Measurements from ENCODE around the gene PTN. TPM values are rescaled to one million over a fixed set of nuclear protein-coding genes. Genes with fewer than 3 reads are reported as not detected.
"Not testable (repeated sequence)": the region's sequence is repeated elsewhere in the genome, so short reads cannot be mapped to it uniquely, and the experiment has no call there.

The PTN gene
- total and polyA plus RNA-seq, 10 of the 15 experiments (the other 5 are each of a cell fraction or from before 2014, with no cell fraction given): 0.09 to 1.2 (median 0.13) TPM; not detected in 7

GRCh38 chr7:137265480-137265879 lies 78.1 kb downstream of the PTN start:
- CTCF ChIA-PET; SMC1A ChIA-PET (ENCODE audit: uncharacterized antibody, unreplicated experiment); FAIRE-seq; intact Hi-C loops (cut with micrococcal nuclease; ENCODE audit: unreplicated experiment); ATAC-seq; H2AFZ ChIP-seq (ENCODE audit: control insufficient read depth, low read depth, low read length); H3K4me2 ChIP-seq (ENCODE audit: control insufficient read depth, insufficient read depth); H3K4me1 ChIP-seq (ENCODE audit: control insufficient read depth, insufficient read depth, low read length); in situ Hi-C loops (cut with MboI); BruUV-seq (replicated peaks); H3K36me3 ChIP-seq (ENCODE audit: control insufficient read depth in 2 of 2, insufficient read depth in 2 of 2, low read length in 1 of 2); H3K79me2 ChIP-seq (ENCODE audit: control insufficient read depth, insufficient read depth, low read length); DNase-seq (ENCODE audit: low read depth, low spot score); H3K27ac ChIP-seq (ENCODE audit: control insufficient read depth, insufficient read depth); H4K20me1 ChIP-seq (ENCODE audit: control insufficient read depth, insufficient read depth); H3K4me3 ChIP-seq; H3K9ac ChIP-seq (ENCODE audit: control insufficient read depth, insufficient read depth, low read length); POLR2A ChIA-PET; RAD21 ChIA-PET (ENCODE audit: unreplicated experiment); H3K27me3 ChIP-seq (replicated peaks in 1 of 2; ENCODE audit: control insufficient read depth in 2 of 2, insufficient read depth in 2 of 2, low read length in 1 of 2); H3K9me3 ChIP-seq (replicated peaks; ENCODE audit: control insufficient read depth, insufficient read depth, low read length): not testable (repeated sequence)
- 37% methylated on average over 7 of the region's 7 CpGs for WGBS (ENCODE audit: insufficient coverage, insufficient replicate concordance, low lambda C conversion rate, missing lambda C conversion rate)

- no TSS peak for BruUV-seq (replicated peaks)
- in situ Hi-C loops (cut with MboI) (no loop called here), intact Hi-C loops (cut with micrococcal nuclease; ENCODE audit: unreplicated experiment) (no loop called here)
- H3K27ac ChIP-seq (ENCODE audit: control insufficient read depth, insufficient read depth): no peak overlapping the region
- TF ChIP-seq ATF3 (IDR thresholded peaks at IDR 0.05; ENCODE audit: borderline replicate concordance, extremely low read depth, low read depth, low read length) (no peak), SMARCA5 (IDR thresholded peaks at IDR 0.05) (no peak), TCF7 (IDR thresholded peaks at IDR 0.05; ENCODE audit: borderline replicate concordance) (no peak), RBBP5 (conservative IDR thresholded peaks at IDR 0.05) (no peak), YY1 (IDR thresholded peaks at IDR 0.05; ENCODE audit: low read depth, low read length) (no peak), POLR2A (IDR thresholded peaks at IDR 0.05; ENCODE audit: low read depth, low read length) (no peak), ELK1 (IDR thresholded peaks at IDR 0.05; ENCODE audit: low read depth, low read length) (no peak)
- no peaks in the 10 kb centered on the region for H3K36me3 ChIP-seq (ENCODE audit: control insufficient read depth in 2 of 2, insufficient read depth in 2 of 2, low read length in 1 of 2)
- FAIRE-seq: no peak
- no peak overlapping the region for H3K4me3 ChIP-seq
- H3K27me3 ChIP-seq (replicated peaks in 1 of 2; ENCODE audit: control insufficient read depth in 2 of 2, insufficient read depth in 2 of 2, low read length in 1 of 2): no peaks in the 10 kb centered on the region
- no peaks in the 10 kb centered on the region for H3K9me3 ChIP-seq (replicated peaks; ENCODE audit: control insufficient read depth, insufficient read depth, low read length)
- H2AFZ ChIP-seq (ENCODE audit: control insufficient read depth, low read depth, low read length): no peak overlapping the region
- CTCF ChIA-PET: no interaction called here
- no peak for DNase-seq (ENCODE audit: low read depth, low spot score)
- SMC1A ChIA-PET (ENCODE audit: uncharacterized antibody, unreplicated experiment): no interaction called here
- H3K79me2 ChIP-seq (ENCODE audit: control insufficient read depth, insufficient read depth, low read length): no peaks in the 10 kb centered on the region
- H4K20me1 ChIP-seq (ENCODE audit: control insufficient read depth, insufficient read depth): no peaks in the 10 kb centered on the region
- RAD21 ChIA-PET (ENCODE audit: unreplicated experiment): no interaction called here
- H3K4me2 ChIP-seq (ENCODE audit: control insufficient read depth, insufficient read depth): no peak overlapping the region
- H3K9ac ChIP-seq (ENCODE audit: control insufficient read depth, insufficient read depth, low read length): no peak overlapping the region
- 22% methylated on average over 7 of the region's 7 CpGs for WGBS (ENCODE audit: insufficient coverage, insufficient replicate concordance, low lambda C conversion rate, missing lambda C conversion rate)
- H3K4me1 ChIP-seq (ENCODE audit: control insufficient read depth, insufficient read depth, low read length): no peaks in the 10 kb centered on the region
- POLR2A ChIA-PET: no interaction called here
- ATAC-seq: no peak
These were observed 80.9 kb downstream of the PTN start for GRCh38 chr7:137262599-137262998.
